Measurements from ENCODE around the gene PRX.

DNA sequence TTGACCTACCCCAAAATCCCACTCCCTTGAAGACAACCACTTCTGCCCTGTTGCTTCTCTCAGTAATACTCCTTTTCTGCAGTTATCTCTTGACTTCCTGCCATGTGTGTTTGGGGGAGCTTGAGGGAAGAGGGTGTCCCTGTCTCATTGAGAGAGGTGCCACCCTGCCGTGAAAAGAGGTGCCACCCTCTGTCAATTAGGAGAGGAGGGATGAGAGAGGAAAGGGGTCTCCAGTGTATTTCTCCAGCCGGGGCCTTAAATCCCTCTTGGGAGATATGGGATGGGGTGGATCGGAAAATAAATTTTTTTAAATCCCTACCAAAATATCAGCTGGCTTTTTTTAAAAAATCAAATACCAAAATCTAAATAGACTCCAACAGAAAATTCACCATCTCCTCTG lies 48.2 kb downstream of the PRX start:
- TF ChIP-seq, protein P1, sequence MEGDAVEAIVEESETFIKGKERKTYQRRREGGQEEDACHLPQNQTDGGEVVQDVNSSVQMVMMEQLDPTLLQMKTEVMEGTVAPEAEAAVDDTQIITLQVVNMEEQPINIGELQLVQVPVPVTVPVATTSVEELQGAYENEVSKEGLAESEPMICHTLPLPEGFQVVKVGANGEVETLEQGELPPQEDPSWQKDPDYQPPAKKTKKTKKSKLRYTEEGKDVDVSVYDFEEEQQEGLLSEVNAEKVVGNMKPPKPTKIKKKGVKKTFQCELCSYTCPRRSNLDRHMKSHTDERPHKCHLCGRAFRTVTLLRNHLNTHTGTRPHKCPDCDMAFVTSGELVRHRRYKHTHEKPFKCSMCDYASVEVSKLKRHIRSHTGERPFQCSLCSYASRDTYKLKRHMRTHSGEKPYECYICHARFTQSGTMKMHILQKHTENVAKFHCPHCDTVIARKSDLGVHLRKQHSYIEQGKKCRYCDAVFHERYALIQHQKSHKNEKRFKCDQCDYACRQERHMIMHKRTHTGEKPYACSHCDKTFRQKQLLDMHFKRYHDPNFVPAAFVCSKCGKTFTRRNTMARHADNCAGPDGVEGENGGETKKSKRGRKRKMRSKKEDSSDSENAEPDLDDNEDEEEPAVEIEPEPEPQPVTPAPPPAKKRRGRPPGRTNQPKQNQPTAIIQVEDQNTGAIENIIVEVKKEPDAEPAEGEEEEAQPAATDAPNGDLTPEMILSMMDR (conservative IDR thresholded peaks at IDR 0.05; ENCODE audit: low read depth, low read length) = no peak
- no peak for TF ChIP-seq EZH2 (IDR thresholded peaks at IDR 0.05; ENCODE audit: borderline replicate concordance, low read depth, low read length, poor library complexity, severe bottlenecking)
